Osteoblast (primary cell): ENCODE results near the gene IL20RA. TPM values are rescaled to one million over a fixed set of nuclear protein-coding genes. Genes with fewer than 3 reads are reported as not detected.
"Not testable (repeated sequence)": the region's sequence is repeated elsewhere in the genome, so short reads cannot be mapped to it uniquely, and the experiment has no call there.

ENCODE experiments used
- DNase-seq: peaks from one replicate; pipeline ENCODE4 v3.0.0; 2011; ENCODE audit warnings: low spot score, mixed read lengths; ENCODE audit not compliant: insufficient read length; ENCODE audit errors: missing footprints
- H2AFZ ChIP-seq: 2 replicates; pipeline ENCODE4 v1.6.0; 2011; ENCODE audit warnings: mild to moderate bottlenecking, low read length
- H3K27ac ChIP-seq: 2 replicates; pipeline ENCODE4 v1.5.1; 2011; ENCODE audit warnings: mild to moderate bottlenecking, low read depth, low read length, moderate library complexity
- H3K27me3 ChIP-seq: 2 replicates; pipeline ENCODE4 v1.6.0; 2012; ENCODE audit warnings: mild to moderate bottlenecking, control low read depth, inconsistent platforms, low read length, moderate library complexity; ENCODE audit not compliant: insufficient read depth
- H3K36me3 ChIP-seq: 2 replicates; pipeline ENCODE4 v1.5.1; 2011; ENCODE audit warnings: mild to moderate bottlenecking, low read length, control low read depth, moderate library complexity; ENCODE audit not compliant: insufficient read depth
- H3K4me1 ChIP-seq: 2 replicates; pipeline ENCODE4 v1.5.1; 2011; ENCODE audit warnings: mild to moderate bottlenecking, low read length, control low read depth, moderate library complexity; ENCODE audit not compliant: insufficient read depth
- H3K4me2 ChIP-seq: 2 replicates; pipeline ENCODE4 v1.6.0; 2011; ENCODE audit warnings: mild to moderate bottlenecking, low read length; ENCODE audit not compliant: insufficient read depth
- H3K4me3 ChIP-seq: fragments of 200-600 bp; sonication (generic); 3 replicates; pipeline ENCODE4 v1.5.1; 2012; ENCODE audit warnings: mild to moderate bottlenecking, low read length, inconsistent platforms; ENCODE audit not compliant: insufficient read depth
- H3K79me2 ChIP-seq: 2 replicates; pipeline ENCODE4 v1.6.0; 2012; ENCODE audit warnings: mild to moderate bottlenecking, low read length, control low read depth, inconsistent platforms; ENCODE audit not compliant: insufficient read depth
- H3K9me3 ChIP-seq: 2 replicates; pipeline ENCODE4 v1.5.1; 2011; ENCODE audit warnings: low read depth, low read length, control low read depth
- H4K20me1 ChIP-seq: 2 replicates; pipeline ENCODE4 v1.6.0; 2012; ENCODE audit warnings: mild to moderate bottlenecking, low read length, control low read depth; ENCODE audit not compliant: insufficient read depth
- CTCF ChIP-seq: IDR thresholded peaks from 2 replicates; pipeline ENCODE4 v1.5.1; 2011; ENCODE audit warnings: mild to moderate bottlenecking, low read depth, low read length, moderate library complexity; ENCODE audit errors: extremely low read depth
- total RNA-seq: library from RNA; depleted of rRNA; stranded (reverse); fragments of >200 nt; gene quantifications from 2 replicates; pipeline ENCODE4 v1.2.3, GENCODE V29; 2012

The IL20RA gene
- total RNA-seq, 1 donor = 0.36 TPM

DNA sequence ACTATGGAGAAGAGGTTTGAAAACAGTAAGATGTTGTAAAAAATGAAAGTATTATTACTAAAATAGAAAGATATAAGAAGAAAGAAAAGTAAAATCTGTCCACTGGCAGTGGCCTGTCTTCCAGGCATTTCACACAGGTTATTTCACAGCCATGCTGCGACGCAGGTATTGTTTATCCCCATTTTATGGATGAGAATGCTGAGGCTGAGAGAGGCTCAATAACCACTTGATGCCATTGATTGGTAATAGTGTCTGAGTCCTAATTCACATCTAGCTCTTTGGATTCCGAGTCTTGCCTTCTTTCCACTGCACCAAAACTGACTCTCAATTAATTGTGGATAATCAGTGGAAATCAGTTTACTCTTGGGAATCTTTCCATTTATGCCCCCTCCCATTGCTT lies 37.2 kb upstream of the IL20RA start:
- Histone ChIP-seq H3K4me1 (no peaks in the 10 kb centered on the region), H3K79me2 (no peaks in the 10 kb centered on the region), H3K27me3 (no peaks in the 10 kb centered on the region), H3K4me2 (no peak overlapping the region), H3K9me3 (no peaks in the 10 kb centered on the region), H3K36me3 (no peaks in the 10 kb centered on the region), H3K4me3 (no peak overlapping the region), H3K27ac (no peak overlapping the region), H2AFZ (no peak overlapping the region), H4K20me1 (no peaks in the 10 kb centered on the region)
- DNase-seq = no peak
- TF ChIP-seq CTCF = no peak

GRCh38 chr6:137080711-137081110 lies 35.9 kb upstream of the IL20RA start:
- Histone ChIP-seq H3K4me1 (no peaks in the 10 kb centered on the region), H3K27me3 (no peaks in the 10 kb centered on the region), H3K27ac (no peak overlapping the region), H3K36me3 (no peaks in the 10 kb centered on the region), H3K79me2 (no peaks in the 10 kb centered on the region), H4K20me1 (no peaks in the 10 kb centered on the region), H3K4me2 (no peak overlapping the region), H3K9me3 (no peaks in the 10 kb centered on the region), H3K4me3 (no peak overlapping the region), H2AFZ (no peak overlapping the region)
- TF ChIP-seq CTCF = no peak
- no peak for DNase-seq

GRCh38 chr6:137076277-137077068 lies 31.7 kb upstream of the IL20RA start:
- Histone ChIP-seq H3K9me3 (no peaks in the 10 kb centered on the region), H4K20me1 (no peaks in the 10 kb centered on the region), H3K4me2 (no peak overlapping the region), H2AFZ (no peak overlapping the region), H3K4me1 (no peaks in the 10 kb centered on the region), H3K36me3 (no peaks in the 10 kb centered on the region), H3K79me2 (no peaks in the 10 kb centered on the region), H3K27ac (no peak overlapping the region), H3K4me3 (no peak overlapping the region), H3K27me3 (peaks cover 2% of the 10 kb centered on the region)
- peak; percentile 85 for TF ChIP-seq CTCF
- no peak for DNase-seq

- H3K27ac ChIP-seq, H3K79me2 ChIP-seq, H3K27me3 ChIP-seq, H4K20me1 ChIP-seq, H2AFZ ChIP-seq, H3K4me1 ChIP-seq, H3K4me2 ChIP-seq, DNase-seq, H3K9me3 ChIP-seq, H3K36me3 ChIP-seq, H3K4me3 ChIP-seq: not testable (repeated sequence)
These were observed 31.0 kb upstream of the IL20RA start for GRCh38 chr6:137075790-137076189.
